Right renal cortex interstitium (tissue), 3 donors: ENCODE measurements around the gene RRN3. TPM values are rescaled to one million over a fixed set of nuclear protein-coding genes. Genes with fewer than 3 reads are reported as not detected.
"Not testable (repeated sequence)": the region's sequence is repeated elsewhere in the genome, so short reads cannot be mapped to it uniquely, and the experiment has no call there.

Source experiments
- DNase-seq, 3 donors: peaks; one replicate each; pipeline ENCODE4 v3.0.0-alpha.2; 2013; ENCODE audit warnings: low read depth in 3 of 3, low spot score in 2 of 3
- polyA plus RNA-seq, 3 donors: library from polyadenylated mRNA; unstranded; fragments of 120-200 nt; gene quantifications; one replicate each; pipeline ENCODE4 v1.2.1, GENCODE V29; 2013; ENCODE audit not compliant: insufficient read length in 3 of 3

RRN3 gene
- polyA plus RNA-seq, 3 donors = 40.0 to 44.4 (median 43.6) TPM

DNA sequence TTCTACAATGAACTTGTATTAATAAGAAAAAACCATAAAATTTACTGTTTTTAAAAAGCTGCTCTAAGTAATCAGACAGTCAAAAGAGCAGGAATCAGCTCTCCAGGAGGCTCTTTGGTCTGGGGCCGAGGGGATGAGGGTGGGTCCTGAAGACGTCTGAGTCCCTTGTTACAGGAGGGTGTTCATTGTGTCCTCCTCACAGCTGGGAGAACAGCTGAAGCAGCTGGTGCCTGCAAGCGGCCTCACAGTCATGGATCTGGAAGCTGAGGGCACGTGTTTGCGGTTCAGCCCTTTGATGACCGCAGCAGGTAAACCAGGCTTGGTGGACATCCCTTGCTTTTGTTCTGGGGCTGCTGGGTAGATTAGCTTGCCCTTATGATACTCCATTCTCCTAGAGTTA lies 64.3 kb downstream of the RRN3 start:
- DNase-seq = not testable (repeated sequence)

DNA sequence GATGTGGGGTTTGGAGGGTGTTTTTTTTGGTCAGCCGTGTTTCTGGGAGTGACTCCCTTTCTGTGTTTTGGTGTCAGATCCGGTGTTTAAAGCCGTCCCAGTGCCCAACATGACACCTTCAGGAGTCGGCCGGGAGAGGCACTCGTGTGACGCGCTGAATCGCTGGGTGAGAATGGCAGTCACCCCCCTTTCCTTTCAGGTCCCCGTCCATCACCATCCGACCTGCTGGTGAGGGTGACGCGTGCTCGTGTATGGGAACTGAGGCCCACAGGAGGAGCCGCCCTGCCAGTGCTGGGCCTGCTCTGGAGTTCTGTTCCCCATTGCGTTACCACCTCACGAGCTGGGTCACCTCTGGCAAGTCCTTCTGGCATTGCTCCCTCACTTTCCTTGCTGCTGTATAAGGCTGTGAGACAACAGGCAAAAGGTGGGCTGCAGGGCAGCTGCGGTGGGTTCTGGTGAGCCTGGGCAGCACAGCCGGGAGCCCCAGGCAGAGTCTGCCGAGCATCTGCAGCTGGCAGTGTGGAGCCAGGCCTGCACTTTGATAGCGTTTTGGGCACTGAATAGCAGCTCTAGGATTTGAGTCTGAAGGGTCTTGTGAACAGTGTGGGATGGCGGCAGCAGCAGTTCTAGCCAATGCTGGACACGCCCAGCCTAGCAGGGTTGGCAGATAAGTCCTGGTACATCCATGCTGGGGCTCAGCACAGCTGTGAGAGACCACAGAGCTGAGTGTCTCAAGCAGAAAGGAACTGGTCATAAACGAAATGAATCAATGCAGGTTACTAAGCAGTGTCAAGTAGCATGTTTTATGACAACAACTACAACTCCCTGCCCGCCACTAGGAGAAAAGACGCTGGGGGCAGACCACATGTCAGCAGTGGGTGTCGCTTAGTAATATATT lies 65.0 kb downstream of the RRN3 start:
- DNase-seq = not testable (repeated sequence)

DNA sequence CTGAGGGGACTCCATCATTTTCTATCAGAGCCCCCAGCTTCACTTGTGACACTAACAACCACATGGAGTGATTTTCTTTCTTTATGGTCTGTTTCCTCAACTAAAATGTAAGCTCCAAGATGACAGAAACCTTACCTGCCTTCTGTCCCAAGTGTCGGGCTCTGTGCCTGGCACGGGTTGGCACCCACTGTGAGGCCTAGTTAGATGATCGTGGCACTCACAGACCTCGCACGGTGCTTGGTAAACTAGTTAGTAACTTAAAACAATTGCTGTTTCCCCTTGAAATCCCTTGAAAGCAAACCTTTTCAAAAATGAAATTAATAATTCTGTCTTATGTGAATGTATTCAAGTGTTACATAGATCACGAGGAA lies 65.7 kb downstream of the RRN3 start:
- DNase-seq = not testable (repeated sequence)

DNA sequence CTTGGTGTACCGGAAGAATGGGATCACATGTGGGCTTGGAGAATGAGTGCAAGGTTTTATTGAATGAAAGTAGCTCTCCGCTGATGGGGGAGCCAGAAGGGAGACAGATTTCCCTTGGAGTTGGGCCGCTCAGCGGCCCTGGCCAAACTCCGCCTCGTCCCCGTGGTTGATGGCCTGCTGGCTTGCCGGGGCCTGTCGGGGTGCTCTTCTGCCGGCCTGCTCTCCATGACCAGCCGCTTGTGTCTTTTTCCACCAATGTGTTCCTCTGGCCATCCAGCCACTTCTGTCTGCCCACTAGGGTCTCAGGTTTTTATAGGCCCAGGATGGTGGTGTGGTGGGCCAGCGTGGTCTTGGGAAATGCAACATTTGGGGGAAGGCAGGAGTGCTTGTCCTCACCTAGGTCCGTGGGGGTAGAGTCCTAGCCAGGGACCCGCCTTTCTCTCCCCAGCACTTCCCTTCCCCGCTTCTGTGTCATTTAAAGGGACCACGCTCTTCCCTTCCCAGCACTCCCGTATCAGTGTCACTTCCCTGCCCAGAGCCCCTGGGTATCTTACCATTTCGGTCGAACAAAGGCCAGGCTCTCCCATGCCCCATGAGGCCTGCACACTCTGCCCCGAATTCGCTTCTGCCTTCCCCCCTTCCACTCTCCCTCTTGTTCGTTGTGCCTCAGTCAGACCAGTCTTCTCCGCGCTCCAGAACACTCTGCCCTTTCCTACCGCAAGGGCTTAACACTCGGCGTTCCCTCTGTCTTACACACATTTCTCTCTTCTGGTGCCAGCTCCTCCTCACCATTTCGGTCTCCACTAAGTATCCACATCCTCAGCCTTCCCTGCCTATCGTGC lies 66.3 kb downstream of the RRN3 start:
- DNase-seq = not testable (repeated sequence)

DNA sequence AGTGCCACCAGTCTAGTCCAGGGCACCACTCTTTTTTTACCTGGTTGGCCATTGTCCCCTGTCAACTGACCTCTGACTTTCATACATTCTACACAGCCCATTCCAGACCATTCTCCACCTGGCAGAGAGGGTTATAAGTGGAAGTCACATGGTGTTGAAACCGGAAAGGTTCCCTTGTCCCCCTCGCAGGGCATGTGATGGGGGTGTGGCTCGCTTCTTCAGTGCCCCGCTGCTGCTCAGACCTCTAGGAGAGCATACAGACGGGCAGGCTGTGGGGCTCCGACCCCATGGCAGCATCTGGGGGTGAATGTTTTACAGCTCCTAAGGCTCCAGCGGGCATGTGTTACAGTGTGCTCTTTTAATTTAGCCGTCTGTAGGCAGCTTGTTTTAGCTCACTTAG lies 67.0 kb downstream of the RRN3 start:
- DNase-seq = not testable (repeated sequence)

DNA sequence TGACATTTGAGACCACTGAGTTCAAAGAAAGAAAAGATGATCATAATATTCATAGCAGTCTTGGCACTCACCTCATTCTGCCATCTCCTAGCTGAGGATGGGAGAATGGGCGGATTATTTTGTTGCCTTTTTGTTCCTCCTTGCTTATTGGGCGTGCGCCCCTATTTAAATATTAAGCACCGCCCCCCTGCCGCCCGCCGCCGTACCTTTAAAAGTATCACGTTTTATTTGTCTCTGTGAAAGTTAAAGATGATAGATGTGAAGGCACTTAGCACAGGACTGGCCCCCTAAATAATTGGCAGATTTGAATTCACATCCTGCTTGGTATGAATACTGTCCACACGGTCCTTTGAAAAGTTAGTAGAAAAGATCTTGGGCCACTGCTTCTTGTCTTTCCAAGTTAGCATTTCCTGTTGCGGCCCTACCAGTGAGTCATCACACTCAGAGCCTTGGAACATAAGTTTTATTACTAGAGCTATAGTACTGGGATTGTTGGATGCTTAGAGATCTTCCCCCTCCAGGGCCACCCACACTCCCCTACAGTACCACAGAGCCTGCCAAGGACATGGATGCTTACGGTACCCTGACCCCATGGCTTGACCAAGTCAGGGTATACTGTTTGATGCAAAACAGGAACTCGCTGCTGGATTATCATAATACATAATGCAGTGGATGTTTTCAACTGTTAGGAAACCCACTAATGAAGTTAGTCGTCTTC lies 68.7 kb downstream of the RRN3 start:
- DNase-seq = not testable (repeated sequence)

DNA sequence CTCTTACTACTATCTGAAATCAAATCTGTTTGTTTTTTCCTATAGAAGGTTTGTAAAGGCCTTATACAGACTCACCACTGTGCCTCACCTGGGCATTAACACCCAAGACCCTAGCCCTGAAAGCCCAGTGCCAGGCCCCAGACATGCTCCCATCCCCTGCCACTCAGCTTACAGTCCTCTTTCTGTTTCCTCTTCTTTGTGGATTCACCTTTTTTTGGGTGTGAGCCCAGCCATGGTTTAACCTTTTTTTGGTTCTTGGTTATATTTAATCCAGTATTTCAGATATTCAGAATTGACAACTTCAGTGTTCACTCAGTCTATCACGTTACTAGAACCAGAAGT lies 69.2 kb downstream of the RRN3 start:
- DNase-seq = not testable (repeated sequence)

DNA sequence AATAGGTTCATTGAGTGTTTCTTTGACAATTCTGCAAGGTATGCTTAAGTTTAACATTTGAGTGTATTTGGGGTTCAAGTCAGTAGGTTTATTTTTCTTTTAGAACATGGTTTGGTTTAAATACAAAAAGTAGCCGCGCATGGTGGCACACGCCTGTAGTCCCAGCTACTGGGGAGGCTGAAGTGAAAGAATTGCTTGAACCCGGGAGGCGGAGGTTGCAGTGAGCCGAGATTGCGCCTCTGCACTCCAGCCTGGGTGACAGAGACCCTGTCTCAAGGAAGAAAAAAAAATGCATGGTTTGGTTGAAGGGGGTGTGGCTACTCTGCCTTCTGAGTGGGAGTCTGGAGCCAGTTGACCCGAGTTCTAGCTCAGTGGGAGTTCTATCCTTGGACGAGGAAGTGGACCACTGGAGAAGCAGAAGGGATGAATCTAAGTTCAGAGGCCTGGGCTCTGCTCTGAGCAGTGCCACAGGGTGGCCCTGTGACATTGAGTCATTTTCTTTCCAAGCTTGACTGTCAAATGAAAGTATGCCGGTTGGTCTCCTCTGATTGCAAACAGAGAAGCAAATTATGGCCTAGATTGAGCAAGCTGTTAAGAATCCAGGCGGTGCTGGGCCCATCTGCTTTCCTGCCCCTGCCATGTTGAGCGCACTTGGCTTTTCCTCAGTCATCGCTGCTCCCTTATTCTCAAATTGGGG lies 70.5 kb downstream of the RRN3 start:
- DNase-seq = not testable (repeated sequence)

DNA sequence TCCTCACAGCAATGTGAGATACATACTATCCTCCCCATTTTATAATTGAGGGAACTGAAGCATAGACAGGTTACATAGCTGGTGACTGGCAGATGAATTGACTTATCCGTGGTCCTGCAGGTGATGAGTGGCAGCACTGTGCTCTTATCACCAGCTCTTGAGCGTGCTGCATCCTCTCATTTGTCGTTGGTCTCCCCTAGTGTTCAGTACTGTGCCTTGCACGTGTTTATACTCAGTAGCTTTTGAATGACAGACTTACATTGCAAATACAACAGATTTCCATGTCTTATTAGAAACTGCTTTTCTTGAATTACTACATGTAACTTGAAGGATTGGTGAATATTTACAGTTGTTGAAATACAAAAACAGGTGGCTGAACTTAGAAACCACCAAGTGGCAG lies 71.9 kb downstream of the RRN3 start:
- DNase-seq = not testable (repeated sequence)

DNA sequence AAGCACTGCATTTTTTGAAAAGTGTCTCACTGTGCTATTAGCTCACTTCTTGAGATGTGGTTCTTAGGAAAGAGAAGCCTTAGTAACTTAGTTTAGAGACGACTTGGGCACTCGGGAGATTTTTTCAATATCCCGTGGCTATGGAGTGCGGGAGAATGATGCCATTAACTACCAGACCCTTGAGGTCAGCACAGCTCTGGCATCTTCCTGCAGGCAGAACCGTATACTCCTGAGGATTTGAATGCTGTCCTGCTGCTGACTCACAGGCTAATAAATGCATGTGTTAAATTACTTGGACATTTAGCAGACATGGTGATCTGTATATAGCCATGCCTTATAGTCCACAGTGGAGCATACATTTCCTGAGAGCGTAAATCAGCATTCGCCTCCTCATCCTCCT lies 72.6 kb downstream of the RRN3 start:
- not testable (repeated sequence) for DNase-seq

DNA sequence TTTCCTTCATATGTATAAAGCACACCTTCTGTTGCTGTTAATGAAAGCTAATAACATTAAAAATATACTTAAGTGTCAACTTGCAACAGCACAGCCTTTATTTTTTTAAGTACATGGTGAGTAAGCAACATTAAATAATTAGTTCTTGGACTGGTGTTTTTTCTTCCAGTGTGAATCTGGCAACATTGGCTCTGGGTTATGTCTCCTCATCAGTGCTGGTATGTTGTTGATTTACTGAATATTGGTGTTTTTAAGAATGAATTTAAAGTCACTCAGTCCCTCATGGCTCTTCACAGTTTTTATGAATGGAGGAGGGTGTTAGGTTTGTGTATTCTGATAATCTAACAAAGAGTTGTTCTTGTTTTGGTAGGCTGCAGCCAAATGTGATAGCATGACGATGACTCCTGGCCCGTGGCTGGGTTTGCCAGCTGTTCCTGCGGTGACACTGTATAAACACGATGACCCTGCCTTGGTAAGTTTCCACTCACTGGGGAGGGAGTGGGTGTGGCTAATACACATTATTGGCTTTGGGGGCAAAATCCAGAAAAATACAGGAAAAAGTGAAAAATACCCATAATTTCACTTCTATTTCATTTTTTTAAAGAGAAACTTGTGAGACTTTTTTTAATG lies 77.0 kb downstream of the RRN3 start:
- not testable (repeated sequence) for DNase-seq

DNA sequence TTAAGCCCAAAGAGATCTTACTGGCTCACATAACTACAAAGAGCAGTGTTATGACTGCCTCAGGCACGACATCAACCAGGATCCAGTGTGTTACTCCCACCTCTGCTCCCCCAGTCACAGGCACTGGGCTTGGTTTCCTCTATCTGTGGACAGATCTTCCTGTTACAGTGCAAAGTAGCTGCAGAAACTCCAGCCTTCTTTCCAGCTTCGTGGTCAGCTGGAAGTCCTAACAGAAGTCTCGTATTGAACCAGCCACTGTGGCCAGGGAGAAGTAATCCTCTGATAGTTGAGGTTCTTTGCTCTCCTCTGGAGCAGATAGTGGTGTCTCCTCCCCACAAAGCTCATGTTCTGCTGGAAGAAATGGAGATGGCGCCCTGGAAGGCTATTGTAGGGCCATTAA lies 77.7 kb downstream of the RRN3 start:
- DNase-seq = not testable (repeated sequence)

DNA sequence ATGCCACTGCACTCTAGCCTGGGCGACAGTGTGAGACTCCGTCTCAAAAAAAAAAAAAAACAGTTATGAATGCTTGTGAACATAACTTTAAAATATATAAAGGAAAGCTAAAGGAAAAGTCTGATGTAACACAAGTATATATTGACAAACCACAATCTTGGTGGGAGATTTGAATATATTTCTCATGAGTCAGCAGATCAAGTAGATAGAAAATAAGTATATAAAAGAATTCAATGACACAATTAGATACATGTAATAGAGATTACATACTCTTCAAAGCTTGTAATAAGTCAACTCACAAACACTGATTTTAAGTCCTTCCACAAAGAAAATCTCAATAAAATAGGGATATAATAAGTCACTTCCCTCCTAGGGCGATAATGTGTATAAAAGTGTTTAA lies 78.4 kb downstream of the RRN3 start:
- not testable (repeated sequence) for DNase-seq

DNA sequence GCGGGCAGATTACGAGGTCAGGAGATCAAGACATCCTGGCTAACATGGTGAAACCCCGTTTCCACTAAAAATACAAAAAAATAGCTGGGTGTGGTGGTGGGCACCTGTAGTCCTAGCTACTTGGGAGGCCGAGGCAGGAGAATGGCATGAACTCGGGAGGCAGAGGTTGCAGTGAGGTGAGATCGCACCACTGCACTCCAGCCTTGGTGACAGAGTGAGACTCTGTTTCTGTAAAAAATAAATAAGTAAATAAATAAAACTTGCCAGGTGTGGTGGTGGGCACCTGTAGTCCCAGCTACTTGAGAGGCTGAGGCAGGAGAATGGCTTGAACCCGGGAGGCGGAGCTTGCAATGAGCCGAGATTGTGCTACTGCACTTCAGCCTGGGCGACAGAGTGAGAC lies 81.1 kb downstream of the RRN3 start:
- DNase-seq = not testable (repeated sequence)

Other genes with a start within 250 kb of the RRN3 start
- 100 to 1,000 TPM; 102 to 110 (median 105) TPM for gene NPIPA1, start 156.8 kb downstream of the RRN3 start, polyA plus RNA-seq
- 100 to 1,000 TPM in 2 of 3 donors, 10 to 100 TPM in 1; 90.4 to 101 (median 100) TPM for gene PDXDC1, start 119.2 kb downstream of the RRN3 start, polyA plus RNA-seq
- gene NTAN1, start 38.2 kb downstream of the RRN3 start, polyA plus RNA-seq = 10 to 100 TPM; 43.8 to 50.4 (median 46.3) TPM